Endothelial cell of umbilical vein (primary cell): ENCODE measurements around the gene HTR7. TPM values are rescaled to one million over a fixed set of nuclear protein-coding genes. Genes with fewer than 3 reads are reported as not detected.

ENCODE experiments used
- BruUV-seq: library from RNA; stranded (reverse); fragments of 400-500 nt; replicated peaks from 2 replicates; lab custom pipeline; 2021; lab: Mats Ljungman, UMichigan
- CTCF ChIA-PET: fragments of 300-600, 350-600 bp; sonication (Branson Sonifier 250); formaldehyde crosslinking; loops from one replicate; lab custom pipeline; 2021; ENCODE audit warnings: antibody characterized with exemption, inconsistent platforms; lab: Charles Lee
- POLR2A ChIA-PET: fragments of 300-600, 350-600 bp; sonication (Branson Sonifier 250); formaldehyde crosslinking; loops from one replicate; lab custom pipeline; 2021; ENCODE audit warnings: antibody characterized with exemption, inconsistent platforms; lab: Charles Lee
- DNase-seq: peaks from one replicate; pipeline ENCODE4 v3.0.0-alpha.2; 2011; ENCODE audit warnings: low read depth, low spot score
- FAIRE-seq: peaks from 2 replicates; lab custom pipeline; 2011; peaks lifted over from hg19 to GRCh38; lab: Jason Lieb, UNC
- H2AFZ ChIP-seq: 2 replicates; pipeline ENCODE4 v1.6.0; 2012; ENCODE audit warnings: low read depth, low read length, control low read depth, inconsistent platforms
- H3K27ac ChIP-seq: 2 replicates; pipeline ENCODE4 v1.5.1; 2011; ENCODE audit warnings: low read depth, mild to moderate bottlenecking, control low read depth, low read length, moderate library complexity; ENCODE audit not compliant: insufficient read depth
- H3K27me3 ChIP-seq, 2 experiments: 2 replicates each; pipeline versions ENCODE4 v1.6.0 to v1.6.1; 2011; ENCODE audit warnings: low read length in 2 of 2, mixed read lengths in 1 of 2; ENCODE audit not compliant: control insufficient read depth in 2 of 2, insufficient read depth in 2 of 2
- H3K36me3 ChIP-seq, 2 experiments: 2 replicates in 1 of 2; 3 replicates in 1 of 2; pipeline ENCODE4 v1.5.1; 2011; ENCODE audit warnings: low read length in 2 of 2, mild to moderate bottlenecking in 1 of 2, moderate library complexity in 1 of 2; ENCODE audit not compliant: control insufficient read depth in 2 of 2, insufficient read depth in 2 of 2; ENCODE audit errors: extremely low read depth in 1 of 2
- H3K4me1 ChIP-seq: 3 replicates; pipeline ENCODE4 v1.5.1; 2011; ENCODE audit warnings: mild to moderate bottlenecking, low read length; ENCODE audit not compliant: control insufficient read depth, insufficient read depth; ENCODE audit errors: extremely low read depth
- H3K4me2 ChIP-seq: 2 replicates; pipeline ENCODE4 v1.6.1; 2011; ENCODE audit warnings: low read length, control low read depth, mixed read lengths; ENCODE audit not compliant: insufficient read depth
- H3K4me3 ChIP-seq, 3 experiments: fragments of 200-600 bp in 1 of 3; sonication (generic), shearing (Covaris generic) in 1 of 3; replicated peaks in 1 of 3; 2 replicates each; pipeline ENCODE4 v1.5.1; 2011 to 2016; ENCODE audit warnings: control low read depth in 3 of 3, low read length in 3 of 3, mild to moderate bottlenecking in 2 of 3, inconsistent platforms in 1 of 3, low read depth in 1 of 3, moderate library complexity in 1 of 3; ENCODE audit not compliant: insufficient read depth in 1 of 3
- H3K79me2 ChIP-seq: 2 replicates; pipeline ENCODE4 v1.6.0; 2012; ENCODE audit warnings: low read length, inconsistent platforms; ENCODE audit not compliant: control insufficient read depth, insufficient read depth
- H3K9ac ChIP-seq: replicated peaks from 2 replicates; pipeline ENCODE3; 2011; ENCODE audit warnings: low read length, control low read depth; ENCODE audit not compliant: insufficient read depth; ENCODE audit errors: extremely low read depth
- H3K9me1 ChIP-seq: replicated peaks from 3 replicates; pipeline ENCODE4 v1.6.0; 2011; ENCODE audit warnings: mild to moderate bottlenecking, low read length; ENCODE audit not compliant: control insufficient read depth, insufficient read depth; ENCODE audit errors: extremely low read depth
- H3K9me3 ChIP-seq: replicated peaks from 2 replicates; pipeline ENCODE4 v1.5.1; 2012; ENCODE audit warnings: low read length, inconsistent platforms; ENCODE audit not compliant: control insufficient read depth, insufficient read depth
- H4K20me1 ChIP-seq: replicated peaks from 2 replicates; pipeline ENCODE3; 2011; ENCODE audit warnings: mild to moderate bottlenecking, low read length; ENCODE audit not compliant: control insufficient read depth, insufficient read depth; ENCODE audit errors: extremely low read depth
- CTCF ChIP-seq, 2 donors: IDR thresholded peaks; 1 replicate in 1 of 2; 2 replicates in 1 of 2; pipeline ENCODE4 v1.5.1; 2011; ENCODE audit warnings: low read length in 2 of 2, mild to moderate bottlenecking in 2 of 2, moderate library complexity in 2 of 2, control low read depth in 1 of 2, inconsistent platforms in 1 of 2, low read depth in 1 of 2; ENCODE audit not compliant: insufficient read depth in 1 of 2; ENCODE audit errors: extremely low read depth in 1 of 2
- EZH2 ChIP-seq: IDR thresholded peaks from 2 replicates; pipeline ENCODE4 v1.6.1; 2012; ENCODE audit warnings: borderline replicate concordance, low read depth, mild to moderate bottlenecking, moderate library complexity, low read length, inconsistent platforms; ENCODE audit not compliant: severe bottlenecking
- FOS ChIP-seq: IDR thresholded peaks from 2 replicates; pipeline ENCODE4 v1.6.1; 2011; ENCODE audit warnings: mild to moderate bottlenecking, low read length, moderate library complexity, borderline replicate concordance; ENCODE audit not compliant: insufficient read depth
- GATA2 ChIP-seq: IDR thresholded peaks from 2 replicates; pipeline ENCODE4 v1.7.0; 2011; ENCODE audit warnings: low read depth, mild to moderate bottlenecking, moderate library complexity, mixed read lengths, low read length; ENCODE audit not compliant: insufficient read length, insufficient read depth
- JUN ChIP-seq: IDR thresholded peaks from 2 replicates; pipeline ENCODE4 v1.6.1; 2011; ENCODE audit warnings: borderline replicate concordance, low read depth; ENCODE audit not compliant: insufficient read length, insufficient read depth
- MAX ChIP-seq: IDR thresholded peaks from 2 replicates; pipeline ENCODE4 v1.6.1; 2011; ENCODE audit not compliant: insufficient read depth, insufficient read length
- MYC ChIP-seq: IDR thresholded peaks from one replicate; pipeline ENCODE4 v1.6.1; 2011; ENCODE audit warnings: mild to moderate bottlenecking, low read depth, low read length
- POLR2A ChIP-seq: IDR thresholded peaks from 2 replicates; pipeline ENCODE4 v1.6.1; 2012; ENCODE audit warnings: low read depth, mild to moderate bottlenecking, control low read depth, low read length
- POLR2AphosphoS5 ChIP-seq: IDR thresholded peaks from 2 replicates; pipeline ENCODE4 v1.6.1; 2012; ENCODE audit warnings: low read depth, mild to moderate bottlenecking, control low read depth, low read length, moderate library complexity; ENCODE audit not compliant: insufficient read depth
- dilution Hi-C: fragments of 300-500 bp; cut with MboI; formaldehyde crosslinking; loops from one replicate; pipeline ENCODE4 v1.15.0; 2019; ENCODE audit warnings: low sequenced_read_pairs; ENCODE audit not compliant: extremely low pct_ligation_motif_present
- intact Hi-C: fragments of 100-400 bp; cut with micrococcal nuclease; formaldehyde crosslinking; loops from one replicate; pipeline ENCODE4 v1.10.0; 2022
- polyA plus RNA-seq, 4 experiments: library from polyadenylated mRNA; depleted of rRNA in 3 of 4; stranded (reverse) in 3 of 4; unstranded in 1 of 4; fragments of >200 nt; gene quantifications; 2 replicates each; pipeline versions ENCODE4 v1.2.1 to v1.2.3, GENCODE V29; 2011 to 2012; ENCODE audit warnings: missing spikeins in 1 of 4
- total RNA-seq: library from RNA; stranded (reverse); gene quantifications from 2 replicates; pipeline ENCODE4 v1.2.3, GENCODE V29; 2021

HTR7 gene
- total and polyA plus RNA-seq, 2 donors (not counting 3 experiments of a cell fraction or from before 2014, with no cell fraction given), result 0.01 to 0.22 TPM

DNA sequence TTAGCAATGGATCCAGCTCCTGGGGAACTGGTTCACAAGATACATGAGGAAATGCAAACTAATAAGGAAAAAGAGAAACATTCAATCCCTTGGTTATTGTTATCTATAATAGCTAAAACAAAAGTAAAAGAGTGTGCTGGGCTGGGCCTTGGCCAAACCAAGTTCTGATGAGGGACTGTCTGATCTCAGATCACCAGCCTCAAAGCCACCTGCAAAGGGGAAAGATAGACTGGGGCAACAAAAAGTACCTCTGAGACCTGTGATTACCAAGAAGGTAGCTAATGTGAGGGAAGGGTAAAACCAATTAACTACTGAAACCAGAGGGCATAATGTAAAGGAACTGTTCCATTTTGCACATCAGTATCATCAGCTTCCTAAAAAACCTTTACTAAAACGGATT, 51.2 kb downstream of the HTR7 start:
- Histone ChIP-seq H3K79me2 (no peaks in the 10 kb centered on the region), H3K4me2 (no peak overlapping the region), H3K4me3 (no peak overlapping the region), H3K9me1 (no peaks in the 10 kb centered on the region), H3K9ac (no peak overlapping the region), H4K20me1 (no peaks in the 10 kb centered on the region), H3K9me3 (no peaks in the 10 kb centered on the region), H3K4me1 (no peaks in the 10 kb centered on the region), H3K36me3 (no peaks in the 10 kb centered on the region), H2AFZ (no peak overlapping the region), H3K27ac (no peak overlapping the region), H3K27me3 (peaks cover 1 to 4% of the 10 kb centered on the region in 2 experiments)
- intact Hi-C loops, result no loop called here
- ChIA-PET CTCF (interaction anchor here (1.0 to 2.2 kb wide), 2 partner anchors 19 to 56 kb away, joined by 5 to 6 read pairs; no protein-coding TSS in a partner anchor), POLR2A (no interaction called here)
- no peak for FAIRE-seq
- TF ChIP-seq GATA2, result no peak
- no peak for TF ChIP-seq POLR2A
- TF ChIP-seq POLR2AphosphoS5, result no peak
- TF ChIP-seq CTCF (IDR thresholded peaks at IDR 0.05; ENCODE audit: extremely low read depth in 1 of 2, insufficient read depth in 1 of 2, low read depth in 1 of 2, low read length in 2 of 2), result no peak
- no peak for TF ChIP-seq EZH2
- no peak for TF ChIP-seq FOS
- no peak for TF ChIP-seq JUN
- TF ChIP-seq MAX, result no peak
- no peak for TF ChIP-seq MYC
- BruUV-seq, result no TSS peak
- dilution Hi-C loops, result no loop called here
- DNase-seq, result no peak
